NCI-H1436 treated with DMSO at 0.1 percent for 48 hours (cell line): ENCODE measurements around the gene NEK11.

Source experiments
- DNase-seq: peaks from one replicate; lab custom pipeline; 2025; lab: John Stamatoyannopoulos, UW

Gene NEK11

GRCh38 chr3:131026321-131027151 is at the start of gene NEK11, which contains the start of gene ASTE1:
TSS of gene NEK11 (plus strand) at chr3:131026877. CDS start at chr3:131029709, 2,832 bp downstream.
TSS of gene ASTE1 (minus strand) at chr3:131026825. CDS start at chr3:131025306, 1,519 bp downstream.
- DNase-seq, result peak; percentile 24

- DNase-seq, result no peak
Observed at GRCh38 chr3:130979117-130979516, 47.6 kb upstream of the NEK11 start.

- no peak for DNase-seq
Observed at GRCh38 chr3:130981469-130981868, 45.2 kb upstream of the NEK11 start.

GRCh38 chr3:130990282-130990681 is 36.4 kb upstream of the NEK11 start:
- DNase-seq, result no peak

- no peak for DNase-seq
Observed at GRCh38 chr3:130991126-130991525, 35.6 kb upstream of the NEK11 start.

- DNase-seq, result no peak
Observed at GRCh38 chr3:130992344-130992743, 34.3 kb upstream of the NEK11 start.

- no peak for DNase-seq
Observed at GRCh38 chr3:130997289-130997688, 29.4 kb upstream of the NEK11 start.

- no peak for DNase-seq
Observed at GRCh38 chr3:131001071-131001470, 25.6 kb upstream of the NEK11 start.

- no peak for DNase-seq
Observed at GRCh38 chr3:131004603-131005002, 22.1 kb upstream of the NEK11 start.

- DNase-seq, result no peak
Observed at GRCh38 chr3:131007256-131007655, 19.4 kb upstream of the NEK11 start.

GRCh38 chr3:131007782-131008181 is 18.9 kb upstream of the NEK11 start:
- DNase-seq, result no peak

GRCh38 chr3:131008326-131008725 is 18.4 kb upstream of the NEK11 start:
- no peak for DNase-seq

- no peak for DNase-seq
Observed at GRCh38 chr3:131009698-131010097, 17.0 kb upstream of the NEK11 start.

- DNase-seq, result no peak
Observed at GRCh38 chr3:131018970-131019369, 7.7 kb upstream of the NEK11 start.

GRCh38 chr3:131020122-131020693 is 6.5 kb upstream of the NEK11 start:
- DNase-seq, result no peak

- no peak for DNase-seq
Observed at GRCh38 chr3:131025539-131025938, 1.1 kb upstream of the NEK11 start.

GRCh38 chr3:131028844-131029243 is 2.2 kb downstream of the NEK11 start:
- no peak for DNase-seq

- DNase-seq, result no peak
Observed at GRCh38 chr3:131031660-131032059, 5.0 kb downstream of the NEK11 start.

- DNase-seq, result no peak
Observed at GRCh38 chr3:131033480-131034080, 6.9 kb downstream of the NEK11 start.

GRCh38 chr3:131036200-131036816 is 9.6 kb downstream of the NEK11 start:
- DNase-seq, result no peak

GRCh38 chr3:131036986-131037385 is 10.3 kb downstream of the NEK11 start:
- DNase-seq, result no peak

- DNase-seq, result no peak
Observed at GRCh38 chr3:131038326-131038725, 11.6 kb downstream of the NEK11 start.
